ENCODE data around the gene TTC12.

DNA sequence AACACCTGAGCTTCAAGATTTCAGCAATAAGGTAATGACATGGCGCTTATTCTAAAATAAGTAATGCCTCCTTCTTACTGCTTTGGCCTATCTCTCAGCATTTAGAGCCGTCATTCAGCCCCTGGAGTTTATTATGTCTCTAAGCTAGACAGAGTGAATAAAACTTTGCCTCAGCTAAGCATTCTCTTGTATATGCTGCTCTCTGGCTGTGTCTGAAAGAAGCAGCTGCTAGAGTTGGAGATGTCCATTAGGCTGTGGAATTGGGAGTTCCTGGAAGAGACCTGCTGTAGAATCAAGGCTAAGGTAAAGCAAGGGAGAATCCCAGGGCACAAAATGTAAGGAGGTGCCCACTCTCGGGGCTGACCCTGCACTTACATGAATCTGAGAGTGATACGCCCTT, 35.5 kb upstream of the TTC12 start:
- TF ChIP-seq YY1 (IDR thresholded peaks at IDR 0.05; ENCODE audit: low read depth) (no peak), EP300 (IDR thresholded peaks at IDR 0.05; ENCODE audit: borderline replicate concordance) (no peak)
- TF ChIP-seq, protein P1, sequence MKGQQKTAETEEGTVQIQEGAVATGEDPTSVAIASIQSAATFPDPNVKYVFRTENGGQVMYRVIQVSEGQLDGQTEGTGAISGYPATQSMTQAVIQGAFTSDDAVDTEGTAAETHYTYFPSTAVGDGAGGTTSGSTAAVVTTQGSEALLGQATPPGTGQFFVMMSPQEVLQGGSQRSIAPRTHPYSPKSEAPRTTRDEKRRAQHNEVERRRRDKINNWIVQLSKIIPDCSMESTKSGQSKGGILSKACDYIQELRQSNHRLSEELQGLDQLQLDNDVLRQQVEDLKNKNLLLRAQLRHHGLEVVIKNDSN (IDR thresholded peaks at IDR 0.05) = no peak

Data from Ishikawa (cell line).